Stomach (tissue), 9 donors: Measurements from ENCODE around the gene TLCD2. TPM values are rescaled to one million over a fixed set of nuclear protein-coding genes. Genes with fewer than 3 reads are reported as not detected.
"Not testable (repeated sequence)": the region's sequence is repeated elsewhere in the genome, so short reads cannot be mapped to it uniquely, and the experiment has no call there.

Source experiments
- DNase-seq, 2 donors: peaks; one replicate each; pipeline versions ENCODE4 v3.0.0 to v3.0.0-alpha.2; 2013 to 2019
- H3K27ac ChIP-seq, 5 donors: fragments of 200-600 bp in 4 of 5; sonication (generic) in 4 of 5; one replicate each; pipeline ENCODE4 v1.5.1; 2013 to 2019; ENCODE audit warnings: mild to moderate bottlenecking in 1 of 5, moderate library complexity in 1 of 5
- H3K27me3 ChIP-seq, 3 donors: fragments of 200-600 bp; sonication (generic); one replicate each; pipeline ENCODE4 v1.5.1; 2017 to 2019; ENCODE audit warnings: mixed run types in 1 of 3
- H3K36me3 ChIP-seq, 4 donors: fragments of 200-600 bp; sonication (generic); 1 replicate in 3 of 4; 2 replicates in 1 of 4; pipeline ENCODE4 v1.5.1; 2016 to 2019
- H3K4me1 ChIP-seq, 4 donors: fragments of 200-600 bp; sonication (generic); one replicate each; pipeline ENCODE4 v1.5.1; 2016 to 2019
- H3K4me3 ChIP-seq, 4 donors: fragments of 200-600 bp; sonication (generic) in 3 of 4; one replicate each; pipeline ENCODE4 v1.5.1; 2016 to 2019; ENCODE audit warnings: mild to moderate bottlenecking in 1 of 4
- H3K9me3 ChIP-seq, 4 donors: fragments of 200-600 bp; sonication (generic); one replicate each; pipeline ENCODE4 v1.5.1; 2016 to 2019
- CTCF ChIP-seq, 7 experiments: fragments of 450-650 bp in 4 of 7; fragments of 200-600 bp in 3 of 7; sonication (generic) in 3 of 7; IDR thresholded peaks; one replicate each; pipeline ENCODE4 v1.5.1; 2016 to 2019; ENCODE audit warnings: antibody characterized with exemption in 7 of 7, control low read depth in 2 of 7, mild to moderate bottlenecking in 1 of 7
- EP300 ChIP-seq: sonication (generic); formaldehyde crosslinking; IDR thresholded peaks from one replicate; pipeline ENCODE4 v1.6.1; 2017; ENCODE audit warnings: antibody characterized with exemption
- POLR2A ChIP-seq, 4 donors: fragments of 450-650 bp; IDR thresholded peaks; one replicate each; pipeline ENCODE4 v1.6.1; 2016; ENCODE audit warnings: antibody characterized with exemption in 4 of 4, control low read depth in 2 of 4, mild to moderate bottlenecking in 1 of 4, moderate library complexity in 1 of 4
- POLR2AphosphoS5 ChIP-seq, 3 donors: sonication (generic); formaldehyde crosslinking; IDR thresholded peaks; one replicate each; pipeline ENCODE4 v1.6.1; 2016; ENCODE audit warnings: antibody characterized with exemption in 3 of 3
- WGBS, 5 donors: extraction: QIAGEN DNeasy Blood & Tissue Kit in 3 of 5; methylation state at CpG; one replicate each; pipeline versions ENCODE4 v1.1.5 to v1.1.7; 2013 to 2018; 5-methylcytosine and 5-hydroxymethylcytosine counted together
- intact Hi-C: fragments of 100-400 bp; cut with DNase I; formaldehyde crosslinking; loops from one replicate; pipeline ENCODE4 v1.15.1; 2023; ENCODE audit warnings: low total_unique reads
- polyA plus RNA-seq, 3 donors: library from polyadenylated mRNA; stranded (reverse); fragments of 200-250 nt; gene quantifications; one replicate each; pipeline ENCODE4 v1.2.3, GENCODE V29; 2013
- total RNA-seq, 5 donors: library from RNA; depleted of rRNA; stranded (reverse); fragments of >200 nt; gene quantifications; one replicate each; pipeline versions ENCODE4 v1.1.0 to v1.2.3, GENCODE V29; 2014 to 2016
- donor health status: healthy with polysubstance abuse.
- donor health status: Bipolar disorder and iron deficiency.
- donor health status: healthy.

Gene TLCD2
- total and polyA plus RNA-seq, 8 donors, result 2.8 to 9.6 (median 6.0) TPM

GRCh38 chr17:1683459-1683858, 26.7 kb downstream of the TLCD2 start:
- Histone ChIP-seq H3K27me3 (no peaks in the 10 kb centered on the region), H3K4me1 (peaks cover 17 to 32% (median 23%) of the 10 kb centered on the region in 4 donors), H3K4me3 (peak overlapping the region; percentile 79 to 98 (median 85)), H3K27ac (peak overlapping the region in 4 of 5 donors; percentile 95 to 97 (median 96)), H3K36me3 (peaks cover 42 to 52% (median 50%) of the 10 kb centered on the region in 4 donors), H3K9me3 (no peaks in the 10 kb centered on the region)
- no peak for DNase-seq
- WGBS, 5 donors, result 72 to 79% (median 77%) methylated on average over 5 of the region's 5 CpGs
- TF ChIP-seq POLR2A (IDR thresholded peaks at IDR 0.05) (no peak), CTCF (IDR thresholded peaks at IDR 0.05) (no peak), POLR2AphosphoS5 (IDR thresholded peaks at IDR 0.05) (no peak), EP300 (no peak)
- intact Hi-C loops, result no loop called here

GRCh38 chr17:1676401-1676800, 33.8 kb downstream of the TLCD2 start:
- H3K27me3 ChIP-seq, result no peaks in the 10 kb centered on the region
- H3K4me1 ChIP-seq, result no peaks in the 10 kb centered on the region
- intact Hi-C loops, result no loop called here
- H3K27ac ChIP-seq, result no peak overlapping the region
- WGBS, 5 donors, result 91 to 95% (median 94%) methylated on average over 13 of the region's 13 CpGs
- DNase-seq, result no peak
- H3K4me3 ChIP-seq, result no peak overlapping the region
- H3K36me3 ChIP-seq, result peaks cover 100% of the 10 kb centered on the region in 4 donors
- no peaks in the 10 kb centered on the region for H3K9me3 ChIP-seq
- TF ChIP-seq EP300 (no peak), POLR2AphosphoS5 (IDR thresholded peaks at IDR 0.05) (no peak), POLR2A (IDR thresholded peaks at IDR 0.05) (no peak), CTCF (IDR thresholded peaks at IDR 0.05) (no peak)

GRCh38 chr17:1673041-1673785, 37.0 kb downstream of the TLCD2 start:
- H3K9me3 ChIP-seq, result no peaks in the 10 kb centered on the region
- H3K27me3 ChIP-seq, result no peaks in the 10 kb centered on the region
- peaks cover 0 to 23% (median 13%) of the 10 kb centered on the region in 4 donors for H3K4me1 ChIP-seq
- no peak for DNase-seq
- intact Hi-C loops, result no loop called here
- TF ChIP-seq EP300 (no peak), POLR2A (IDR thresholded peaks at IDR 0.05) (no peak), CTCF (IDR thresholded peaks at IDR 0.05) (no peak), POLR2AphosphoS5 (IDR thresholded peaks at IDR 0.05) (no peak)
- H3K36me3 ChIP-seq, result peaks cover 96 to 100% (median 99%) of the 10 kb centered on the region in 4 donors
- H3K4me3 ChIP-seq, result no peak overlapping the region
- WGBS, 5 donors, result 76 to 92% (median 87%) methylated on average over 26 of the region's 26 CpGs
- no peak overlapping the region for H3K27ac ChIP-seq

- WGBS, 5 donors, result 86 to 95% (median 89%) methylated on average over 5 of the region's 5 CpGs
- Histone ChIP-seq H3K4me1 (peaks cover 0 to 21% (median 12%) of the 10 kb centered on the region in 4 donors), H3K36me3 (peaks cover 71 to 100% (median 99%) of the 10 kb centered on the region in 4 donors)
- H3K9me3 ChIP-seq, H3K27ac ChIP-seq, H3K27me3 ChIP-seq, intact Hi-C loops, DNase-seq, H3K4me3 ChIP-seq: not testable (repeated sequence)
Measured at GRCh38 chr17:1663934-1664333, 46.2 kb downstream of the TLCD2 start.

GRCh38 chr17:1661045-1661444, 49.1 kb downstream of the TLCD2 start:
- intact Hi-C loops, result no loop called here
- no peaks in the 10 kb centered on the region for H3K4me1 ChIP-seq
- DNase-seq, result no peak
- H3K9me3 ChIP-seq, result no peaks in the 10 kb centered on the region
- H3K36me3 ChIP-seq, result peaks cover 86 to 100% (median 100%) of the 10 kb centered on the region in 4 donors
- H3K27me3 ChIP-seq, result no peaks in the 10 kb centered on the region
- H3K4me3 ChIP-seq, result no peak overlapping the region
- no peak overlapping the region for H3K27ac ChIP-seq
- no peak for TF ChIP-seq POLR2AphosphoS5 (IDR thresholded peaks at IDR 0.05)
- WGBS, 5 donors, result 93 to 94% (median 93%) methylated on average over 8 to 12 of the region's 12 CpGs
